SIG-M5 treated with dmso at 0.1 percent for 504 hours (cell line): ENCODE results near the gene RANBP1.
A peak's percentile ranks its signal among the peaks of the same experiment; 100 is the strongest.
"Not testable (repeated sequence)": the region's sequence is repeated elsewhere in the genome, so short reads cannot be mapped to it uniquely, and the experiment has no call there.

Experiments used
- DNase-seq: peaks from one replicate; lab custom pipeline; 2025; ENCODE audit not compliant: unreplicated experiment; lab: John Stamatoyannopoulos, UW

The RANBP1 gene

GRCh38 chr22:20149257-20150250 is 33.6 kb downstream of the RANBP1 start:
- no peak for DNase-seq

GRCh38 chr22:20150381-20151275 is 34.7 kb downstream of the RANBP1 start, which contains the start of gene CCDC188:
Gene CCDC188 (minus strand): TSS chr22:20151055. CDS start chr22:20150986, 69 bp downstream.
- no peak for DNase-seq

GRCh38 chr22:20151276-20151588 is 35.3 kb downstream of the RANBP1 start:
- DNase-seq: no peak

- DNase-seq: no peak
These were observed 36.6 kb downstream of the RANBP1 start for GRCh38 chr22:20152464-20152890.

- no peak for DNase-seq
These were observed 38.0 kb downstream of the RANBP1 start for GRCh38 chr22:20153945-20154344.

GRCh38 chr22:20154602-20155187 is 38.8 kb downstream of the RANBP1 start:
- no peak for DNase-seq

- no peak for DNase-seq
These were observed 39.6 kb downstream of the RANBP1 start for GRCh38 chr22:20155330-20156041.

GRCh38 chr22:20156042-20156389 is 40.1 kb downstream of the RANBP1 start:
- no peak for DNase-seq

- peak; percentile 30 for DNase-seq
These were observed 40.9 kb downstream of the RANBP1 start for GRCh38 chr22:20156611-20157429.

GRCh38 chr22:20157430-20158183 is 41.7 kb downstream of the RANBP1 start:
- no peak for DNase-seq

- no peak for DNase-seq
These were observed 42.6 kb downstream of the RANBP1 start for GRCh38 chr22:20158391-20159036.

- DNase-seq: no peak
These were observed 43.2 kb downstream of the RANBP1 start for GRCh38 chr22:20159076-20159475.

- not testable (repeated sequence) for DNase-seq
These were observed 43.6 kb downstream of the RANBP1 start for GRCh38 chr22:20159531-20159930.

GRCh38 chr22:20160041-20160440 is 44.1 kb downstream of the RANBP1 start:
- no peak for DNase-seq

GRCh38 chr22:20164863-20165262 is 49.0 kb downstream of the RANBP1 start:
- no peak for DNase-seq

GRCh38 chr22:20165421-20165820 is 49.5 kb downstream of the RANBP1 start:
- DNase-seq: no peak

- no peak for DNase-seq
These were observed 50.0 kb downstream of the RANBP1 start for GRCh38 chr22:20165913-20166312.

GRCh38 chr22:20166703-20167102 is 50.8 kb downstream of the RANBP1 start:
- no peak for DNase-seq
